Hepatocyte (in vitro differentiated cells): ENCODE results near the gene ZMIZ1. TPM values are rescaled to one million over a fixed set of nuclear protein-coding genes. Genes with fewer than 3 reads are reported as not detected.

ENCODE experiments used
- DNase-seq: peaks from one replicate; pipeline ENCODE4 v3.0.0-alpha.2; 2016; ENCODE audit warnings: low spot score
- H2AFZ ChIP-seq: fragments of 200-600 bp; sonication (generic); 2 replicates; pipeline ENCODE4 v1.6.0; 2016; ENCODE audit warnings: antibody characterized with exemption, mild to moderate bottlenecking
- H3K27ac ChIP-seq: fragments of 200-600 bp; sonication (generic); 2 replicates; pipeline ENCODE4 v1.5.1; 2016; ENCODE audit warnings: mild to moderate bottlenecking
- H3K27me3 ChIP-seq: fragments of 200-600 bp; sonication (generic); 2 replicates; pipeline ENCODE4 v1.6.1; 2016
- H3K36me3 ChIP-seq: fragments of 200-600 bp; sonication (generic); replicated peaks from 2 replicates; pipeline ENCODE4 v1.5.1; 2016; ENCODE audit warnings: low read depth; ENCODE audit not compliant: insufficient read depth
- H3K4me1 ChIP-seq: fragments of 200-600 bp; sonication (generic); 2 replicates; pipeline ENCODE4 v1.5.1; 2016; ENCODE audit warnings: mild to moderate bottlenecking, moderate library complexity; ENCODE audit not compliant: insufficient read depth
- H3K4me2 ChIP-seq: fragments of 200-600 bp; sonication (generic); 2 replicates; pipeline ENCODE4 v1.6.0; 2016
- H3K4me3 ChIP-seq: fragments of 200-600 bp; sonication (generic); 2 replicates; pipeline ENCODE4 v1.5.1; 2016; ENCODE audit warnings: mild to moderate bottlenecking
- H3K79me2 ChIP-seq: fragments of 200-600 bp; sonication (generic); 2 replicates; pipeline ENCODE4 v1.6.0; 2017; ENCODE audit warnings: mild to moderate bottlenecking
- H3K9me2 ChIP-seq: fragments of 200-600 bp; sonication (generic); replicated peaks from 2 replicates; pipeline ENCODE4 v1.6.0; 2017; ENCODE audit warnings: mild to moderate bottlenecking; ENCODE audit not compliant: insufficient read depth
- H3K9me3 ChIP-seq: fragments of 200-600 bp; sonication (generic); 2 replicates; pipeline ENCODE4 v1.5.1; 2016; ENCODE audit warnings: low read depth, mild to moderate bottlenecking
- H4K20me1 ChIP-seq: fragments of 200-600 bp; sonication (generic); 2 replicates; pipeline ENCODE4 v1.6.0; 2016; ENCODE audit warnings: mild to moderate bottlenecking; ENCODE audit not compliant: insufficient read depth, poor library complexity, severe bottlenecking
- CTCF ChIP-seq: fragments of 200-600 bp; sonication (generic); IDR thresholded peaks from 2 replicates; pipeline ENCODE4 v1.5.1; 2016; ENCODE audit warnings: antibody characterized with exemption, mild to moderate bottlenecking; ENCODE audit not compliant: poor library complexity
- EZH2 ChIP-seq: fragments of 200-600 bp; sonication (generic); IDR thresholded peaks from 2 replicates; pipeline ENCODE4 v1.6.1; 2016; ENCODE audit warnings: antibody characterized with exemption, mild to moderate bottlenecking, borderline replicate concordance
- EZH2phosphoT487 ChIP-seq: fragments of 200-600 bp; sonication (generic); IDR thresholded peaks from one replicate; pipeline ENCODE4 v1.6.1; 2018; ENCODE audit warnings: antibody characterized with exemption, mild to moderate bottlenecking, low read depth, moderate library complexity; ENCODE audit not compliant: unreplicated experiment, severe bottlenecking
- WGBS: methylation state at CpG from one replicate; pipeline ENCODE4 v1.1.6; 2016; ENCODE audit warnings: low lambda C conversion rate; ENCODE audit errors: missing lambda C conversion rate; 5-methylcytosine and 5-hydroxymethylcytosine counted together
- polyA plus RNA-seq: library from polyadenylated mRNA; unstranded; fragments of >200 nt; fragmentation: Nextera tagmentation; extraction: Ambion mirVana; gene quantifications from 2 replicates; pipeline ENCODE4 v1.2.1, GENCODE V29; 2016
- total RNA-seq: library from RNA; depleted of rRNA; stranded (reverse); fragments of >200 nt; gene quantifications from 2 replicates; pipeline ENCODE4 v1.2.3, GENCODE V29; 2014

The ZMIZ1 gene
- total and polyA plus RNA-seq, 2 experiments from 2014 or later = 30.9 to 32.4 TPM

DNA sequence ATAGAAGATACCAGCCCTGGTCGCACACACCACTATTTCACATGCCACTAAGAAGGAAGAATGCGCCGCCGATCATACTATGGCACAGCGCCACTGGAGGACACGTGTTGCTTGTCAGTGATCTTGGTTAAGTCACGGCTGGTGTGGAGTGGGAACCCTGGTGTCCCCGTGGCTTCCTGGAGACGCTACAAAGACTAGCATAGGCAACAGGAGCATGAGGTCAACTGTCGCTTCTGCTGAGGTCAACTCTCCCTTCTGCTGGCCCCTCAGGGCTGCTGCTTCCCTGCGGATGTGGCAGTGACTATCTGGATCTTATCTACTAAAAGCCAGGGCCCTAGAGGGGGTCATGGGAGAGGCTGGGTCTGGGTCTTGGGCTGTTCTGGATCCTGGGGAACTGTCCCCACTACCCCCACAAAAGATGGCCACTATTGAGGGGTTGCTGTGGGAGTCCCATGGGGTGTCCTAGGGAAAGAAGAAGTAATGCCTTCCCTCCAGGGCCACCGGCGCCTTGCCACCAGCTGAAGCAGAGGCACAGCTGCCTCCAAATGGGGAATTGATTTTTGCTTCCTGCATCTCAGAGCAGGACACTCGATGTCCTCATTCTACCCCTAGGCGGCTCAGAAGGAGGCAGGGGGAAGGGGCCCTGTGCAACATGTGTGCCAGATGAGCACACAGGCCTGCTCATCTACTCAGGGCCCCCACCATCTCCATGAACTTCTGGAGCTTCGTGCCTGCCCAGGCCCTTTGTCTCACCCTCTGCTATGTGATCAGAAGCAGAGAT, 201.9 kb downstream of the ZMIZ1 start:
- H3K36me3 ChIP-seq = no peaks in the 10 kb centered on the region
- peaks cover 64% of the 10 kb centered on the region for H3K79me2 ChIP-seq
- H3K4me1 ChIP-seq = peaks cover 22% of the 10 kb centered on the region
- H3K9me2 ChIP-seq = no peaks in the 10 kb centered on the region
- no peak overlapping the region for H2AFZ ChIP-seq
- H3K9me3 ChIP-seq = no peaks in the 10 kb centered on the region
- DNase-seq = no peak
- peaks cover 83% of the 10 kb centered on the region for H4K20me1 ChIP-seq
- no peaks in the 10 kb centered on the region for H3K27me3 ChIP-seq
- 83% methylated on average over 16 of the region's 16 CpGs for WGBS
- H3K4me3 ChIP-seq = no peak overlapping the region
- H3K4me2 ChIP-seq = no peak overlapping the region
- H3K27ac ChIP-seq = no peak overlapping the region
- TF ChIP-seq CTCF (no peak), EZH2 (no peak), EZH2phosphoT487 (no peak)

- H3K4me1 ChIP-seq = peaks cover 14% of the 10 kb centered on the region
- no peak overlapping the region for H2AFZ ChIP-seq
- peaks cover 77% of the 10 kb centered on the region for H4K20me1 ChIP-seq
- no peaks in the 10 kb centered on the region for H3K27me3 ChIP-seq
- H3K4me3 ChIP-seq = no peak overlapping the region
- DNase-seq = no peak
- H3K4me2 ChIP-seq = no peak overlapping the region
- H3K36me3 ChIP-seq = no peaks in the 10 kb centered on the region
- TF ChIP-seq EZH2phosphoT487 (no peak), CTCF (no peak), EZH2 (no peak)
- no peak overlapping the region for H3K27ac ChIP-seq
- WGBS = 86% methylated on average over 13 of the region's 13 CpGs
- H3K9me3 ChIP-seq = no peaks in the 10 kb centered on the region
- H3K79me2 ChIP-seq = peaks cover 55% of the 10 kb centered on the region
- H3K9me2 ChIP-seq = no peaks in the 10 kb centered on the region
Measured at GRCh38 chr10:79272353-79272752, 203.6 kb downstream of the ZMIZ1 start.

DNA sequence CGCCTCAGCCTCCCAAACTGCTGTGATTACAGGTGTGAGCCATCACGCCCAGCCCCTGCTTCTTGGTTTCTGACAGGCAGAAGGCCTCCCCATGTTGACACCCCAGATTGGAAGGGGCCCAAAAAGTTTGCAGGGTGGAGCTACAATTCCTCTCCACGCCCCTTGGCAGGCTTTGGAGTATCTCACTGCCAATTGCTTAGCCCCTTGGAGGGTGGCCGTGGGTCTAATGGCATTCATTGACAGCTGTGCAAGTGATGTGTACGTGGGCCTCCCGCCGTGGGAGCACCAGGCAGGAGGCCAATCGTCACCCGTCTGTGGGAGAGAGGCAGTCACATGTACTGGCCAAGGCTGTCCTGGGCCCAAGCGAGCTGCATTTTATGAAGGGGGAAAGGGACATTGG, 204.8 kb downstream of the ZMIZ1 start:
- Histone ChIP-seq H3K9me3 (no peaks in the 10 kb centered on the region), H3K79me2 (peaks cover 42% of the 10 kb centered on the region), H3K27ac (no peak overlapping the region), H3K4me1 (peaks cover 14% of the 10 kb centered on the region), H3K4me2 (no peak overlapping the region), H3K9me2 (no peaks in the 10 kb centered on the region), H3K4me3 (no peak overlapping the region), H3K36me3 (no peaks in the 10 kb centered on the region), H3K27me3 (no peaks in the 10 kb centered on the region), H2AFZ (no peak overlapping the region), H4K20me1 (peaks cover 66% of the 10 kb centered on the region)
- 78% methylated on average over 10 of the region's 10 CpGs for WGBS
- DNase-seq = no peak
- TF ChIP-seq EZH2 = no peak
- no peak for TF ChIP-seq EZH2phosphoT487
- no peak for TF ChIP-seq CTCF
